Breast epithelium (tissue), 4 donors: Measurements from ENCODE around the gene TFPT. TPM values are rescaled to one million over a fixed set of nuclear protein-coding genes. Genes with fewer than 3 reads are reported as not detected.

ENCODE experiments used
- DNase-seq, 2 donors: peaks; one replicate each; pipeline ENCODE4 v3.0.0-alpha.2; 2019; ENCODE audit warnings: low spot score in 2 of 2
- H3K27ac ChIP-seq, 2 donors: fragments of 200-600 bp; sonication (generic) in 1 of 2; one replicate each; pipeline ENCODE4 v1.5.1; 2016 to 2019; ENCODE audit warnings: mild to moderate bottlenecking in 1 of 2
- H3K27me3 ChIP-seq, 2 donors: fragments of 200-600 bp; sonication (generic) in 1 of 2; one replicate each; pipeline versions ENCODE4 v1.5.1 to v1.6.0; 2017 to 2019; ENCODE audit warnings: control low read depth in 1 of 2, mild to moderate bottlenecking in 1 of 2
- H3K36me3 ChIP-seq: fragments of 200-600 bp; one replicate; pipeline ENCODE4 v1.5.1; 2019
- H3K4me1 ChIP-seq, 2 donors: fragments of 200-600 bp; sonication (generic); one replicate each; pipeline ENCODE4 v1.5.1; 2016 to 2019; ENCODE audit warnings: control low read depth in 1 of 2
- H3K4me3 ChIP-seq, 3 donors: fragments of 200-600 bp; sonication (generic); 1 replicate in 2 of 3; 2 replicates in 1 of 3; pipeline ENCODE4 v1.5.1; 2016 to 2019; ENCODE audit warnings: mild to moderate bottlenecking in 3 of 3, moderate library complexity in 2 of 3
- H3K9me3 ChIP-seq, 2 donors: fragments of 200-600 bp; sonication (generic) in 1 of 2; one replicate each; pipeline ENCODE4 v1.5.1; 2016 to 2019; ENCODE audit warnings: control low read depth in 1 of 2
- POLR2A ChIP-seq: fragments of 450-650 bp; IDR thresholded peaks from one replicate; pipeline ENCODE4 v1.6.1; 2016; ENCODE audit warnings: antibody characterized with exemption, mild to moderate bottlenecking, moderate library complexity
- POLR2AphosphoS5 ChIP-seq, 3 donors: sonication (generic); formaldehyde crosslinking; IDR thresholded peaks; one replicate each; pipeline ENCODE4 v1.6.1; 2017; ENCODE audit warnings: antibody characterized with exemption in 3 of 3
- intact Hi-C: fragments of 100-400 bp; cut with DNase I; formaldehyde crosslinking; loops from one replicate; pipeline ENCODE4 v1.15.1; 2023; ENCODE audit warnings: low total_unique reads
- total RNA-seq, 3 donors: library from RNA; depleted of rRNA; stranded (reverse); fragments of >200 nt; gene quantifications; one replicate each; pipeline ENCODE4 v1.1.0, GENCODE V29; 2016
- TF ChIP-seq, protein P1 (sequence below), 3 donors: fragments of 450-650 bp; IDR thresholded peaks; one replicate each; pipeline ENCODE4 v1.5.1; 2016 to 2017; ENCODE audit warnings: antibody characterized with exemption in 3 of 3, mild to moderate bottlenecking in 3 of 3, moderate library complexity in 3 of 3

The TFPT gene
- total RNA-seq, 3 donors from 2014 or later = 11.9 to 16.7 (median 16.2) TPM

DNA sequence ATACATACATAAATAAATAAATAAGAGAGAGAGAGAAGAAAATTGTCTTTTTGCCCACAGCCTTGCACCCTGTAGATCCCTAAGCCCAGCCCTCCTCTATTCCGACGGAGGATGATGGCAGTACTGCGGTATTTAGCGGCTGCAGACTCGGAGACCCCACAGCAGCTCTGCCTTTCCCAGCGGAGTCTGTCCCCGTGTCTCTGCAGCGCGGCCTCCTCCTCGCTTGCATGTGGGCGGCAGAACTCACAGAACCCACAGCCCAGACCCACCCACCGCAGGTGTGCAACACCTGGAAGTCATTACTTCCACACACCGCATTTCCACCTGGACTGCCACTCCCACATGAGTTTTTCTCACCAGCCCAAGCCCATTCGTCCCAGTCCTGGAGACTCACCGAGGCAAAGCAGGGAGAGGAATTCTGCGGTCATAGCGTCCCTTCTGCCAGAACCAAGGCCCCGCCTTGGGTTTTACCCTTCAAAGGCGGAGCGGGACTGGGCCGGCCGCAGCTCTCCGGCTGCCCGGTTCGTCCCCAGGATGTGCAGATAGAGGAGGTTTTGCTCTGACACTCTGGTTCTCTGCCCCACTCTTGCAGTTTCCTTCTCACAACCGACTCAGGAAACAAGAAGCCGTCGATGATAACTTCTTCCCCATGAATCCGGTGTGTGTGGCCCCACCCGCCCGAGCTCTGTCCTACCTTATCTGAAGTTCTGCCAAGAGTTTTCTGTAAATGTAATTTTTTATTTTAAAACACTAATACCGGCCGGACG, 51.9 kb downstream of the TFPT start, which contains the start of gene VSTM1:
Gene VSTM1 (minus strand): TSS at position 548 of the 767 bp plus-strand sequence. CDS start 120 bp downstream, at position 428.
- H3K4me3 ChIP-seq = no peak within 1 kb of the TSS
- intact Hi-C loops = loop anchor here (5.0 kb wide), 1 partner anchor 1859 kb away; no protein-coding TSS in a partner anchor
- peaks cover 0 to 5% of the 10 kb centered on the region in 2 donors for H3K27me3 ChIP-seq
- H3K4me1 ChIP-seq = no peaks in the 10 kb centered on the region
- no peaks in the 10 kb centered on the region for H3K36me3 ChIP-seq
- TF ChIP-seq POLR2AphosphoS5 (IDR thresholded peaks at IDR 0.05) (no peak), POLR2A (no peak)
- TF ChIP-seq, protein P1, sequence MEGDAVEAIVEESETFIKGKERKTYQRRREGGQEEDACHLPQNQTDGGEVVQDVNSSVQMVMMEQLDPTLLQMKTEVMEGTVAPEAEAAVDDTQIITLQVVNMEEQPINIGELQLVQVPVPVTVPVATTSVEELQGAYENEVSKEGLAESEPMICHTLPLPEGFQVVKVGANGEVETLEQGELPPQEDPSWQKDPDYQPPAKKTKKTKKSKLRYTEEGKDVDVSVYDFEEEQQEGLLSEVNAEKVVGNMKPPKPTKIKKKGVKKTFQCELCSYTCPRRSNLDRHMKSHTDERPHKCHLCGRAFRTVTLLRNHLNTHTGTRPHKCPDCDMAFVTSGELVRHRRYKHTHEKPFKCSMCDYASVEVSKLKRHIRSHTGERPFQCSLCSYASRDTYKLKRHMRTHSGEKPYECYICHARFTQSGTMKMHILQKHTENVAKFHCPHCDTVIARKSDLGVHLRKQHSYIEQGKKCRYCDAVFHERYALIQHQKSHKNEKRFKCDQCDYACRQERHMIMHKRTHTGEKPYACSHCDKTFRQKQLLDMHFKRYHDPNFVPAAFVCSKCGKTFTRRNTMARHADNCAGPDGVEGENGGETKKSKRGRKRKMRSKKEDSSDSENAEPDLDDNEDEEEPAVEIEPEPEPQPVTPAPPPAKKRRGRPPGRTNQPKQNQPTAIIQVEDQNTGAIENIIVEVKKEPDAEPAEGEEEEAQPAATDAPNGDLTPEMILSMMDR (IDR thresholded peaks at IDR 0.05) = no peak
- H3K27ac ChIP-seq = no peak within 1 kb of the TSS
- DNase-seq = no peak
- peaks cover 0 to 6% of the 10 kb centered on the region in 2 donors for H3K9me3 ChIP-seq

DNA sequence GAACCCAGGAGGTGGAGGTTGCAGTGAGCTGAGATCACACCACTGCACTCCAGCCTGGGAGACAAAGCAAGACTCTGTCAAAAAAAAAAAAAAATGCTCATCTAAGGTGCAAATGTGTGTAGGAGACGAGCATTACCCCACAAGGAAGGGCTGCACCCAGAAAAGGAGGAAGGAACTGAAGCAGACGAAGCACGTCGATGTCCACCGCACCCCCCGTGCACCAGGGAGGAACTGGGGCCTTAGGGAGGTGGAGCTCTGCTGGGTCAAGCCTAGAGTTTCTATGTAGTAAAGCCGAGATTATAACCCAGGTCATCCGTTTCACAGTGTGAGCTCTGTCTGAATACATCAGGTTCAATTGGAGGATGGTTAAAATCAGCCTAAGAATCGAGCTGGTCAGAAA, 52.8 kb downstream of the TFPT start:
- H3K27ac ChIP-seq = no peak overlapping the region

More for the DNA sequence above, 52.8 kb downstream of the TFPT start:
- intact Hi-C loops = loop anchor here (5.0 kb wide), 1 partner anchor 1860 kb away; no protein-coding TSS in a partner anchor
- Histone ChIP-seq H3K4me3 (no peak overlapping the region), H3K27me3 (peaks cover 0 to 5% of the 10 kb centered on the region in 2 donors), H3K9me3 (peaks cover 0 to 6% of the 10 kb centered on the region in 2 donors), H3K36me3 (no peaks in the 10 kb centered on the region), H3K4me1 (no peaks in the 10 kb centered on the region)
- no peak for DNase-seq
- TF ChIP-seq POLR2AphosphoS5 (IDR thresholded peaks at IDR 0.05) = no peak
- TF ChIP-seq, protein P1 (IDR thresholded peaks at IDR 0.05) = no peak
- TF ChIP-seq POLR2A = no peak

Other genes starting within 250 kb of the TFPT start
- gene MYADM, start 247.8 kb downstream of the TFPT start, total RNA-seq = 10 to 100 TPM; 30.2 to 54.6 (median 41.9) TPM
- gene PRKCG, start 233.5 kb downstream of the TFPT start, total RNA-seq = not detected
- not detected for gene CACNG7, start 206.4 kb downstream of the TFPT start, total RNA-seq
- gene CACNG8, start 152.7 kb downstream of the TFPT start, total RNA-seq = under 1 TPM in 1 of 3 donors, not detected in 2; under 0.01 TPM
- not detected for gene CACNG6, start 124.0 kb downstream of the TFPT start, total RNA-seq
- not detected for gene VSTM1, start 51.8 kb downstream of the TFPT start, total RNA-seq
- not detected for gene TARM1, start 34.3 kb downstream of the TFPT start, total RNA-seq
- 1 to 10 TPM in 2 of 3 donors, under 1 TPM in 1; 0.66 to 2.4 (median 2.2) TPM for gene OSCAR, start 14.9 kb downstream of the TFPT start, total RNA-seq
- 10 to 100 TPM; 17.3 to 20.6 (median 20.5) TPM for gene NDUFA3, start 12.8 kb downstream of the TFPT start, total RNA-seq
- 10 to 100 TPM; 45.5 to 59.6 (median 52.5) TPM for gene PRPF31, start 97 bp upstream of the TFPT start, total RNA-seq
- 10 to 100 TPM; 14.6 to 23.4 (median 22.9) TPM for gene CNOT3, start 22.1 kb upstream of the TFPT start, total RNA-seq
- gene LENG1, start 44.1 kb upstream of the TFPT start, total RNA-seq = 1 to 10 TPM; 6.4 to 8.5 (median 8.0) TPM
- 10 to 100 TPM in 2 of 3 donors, under 1 TPM in 1; 0.48 to 41.6 (median 38.0) TPM for gene TMC4, start 57.5 kb upstream of the TFPT start, total RNA-seq
- 10 to 100 TPM; 16.5 to 37.3 (median 24.6) TPM for gene MBOAT7, start 73.9 kb upstream of the TFPT start, total RNA-seq
- 10 to 100 TPM; 59.5 to 80.3 (median 74.4) TPM for gene TSEN34, start 75.7 kb upstream of the TFPT start, total RNA-seq
- 1,000 to 10,000 TPM; 2,169 to 2,630 (median 2,424) TPM for gene RPS9, start 85.2 kb upstream of the TFPT start, total RNA-seq
- gene LILRB3, start 107.3 kb upstream of the TFPT start, total RNA-seq = 10 to 100 TPM in 2 of 3 donors, 1 to 10 TPM in 1; 1.6 to 28.3 (median 11.5) TPM
- gene LILRA6, start 127.1 kb upstream of the TFPT start, total RNA-seq = 1 to 10 TPM; 1.3 to 2.9 (median 1.8) TPM
- gene LILRB5, start 141.6 kb upstream of the TFPT start, total RNA-seq = 10 to 100 TPM in 1 of 3 donors, 1 to 10 TPM in 2; 2.0 to 46.4 (median 4.8) TPM
- 1 to 10 TPM in 2 of 3 donors, under 1 TPM in 1; 0.98 to 3.5 (median 1.8) TPM for gene LILRB2, start 165.5 kb upstream of the TFPT start, total RNA-seq
- 1 to 10 TPM in 2 of 3 donors, under 1 TPM in 1; 0.98 to 2.2 (median 1.4) TPM for gene LILRA5, start 197.5 kb upstream of the TFPT start, total RNA-seq
- 1 to 10 TPM in 1 of 3 donors, not detected in 2; 4.5 TPM for gene LILRA4, start 223.5 kb upstream of the TFPT start, total RNA-seq
- 10 to 100 TPM; 11.8 to 44.5 (median 23.1) TPM for gene LAIR1, start 249.3 kb upstream of the TFPT start, total RNA-seq